GM19351 (cell line): ENCODE measurements around the gene SP3.

Source experiments
- ATAC-seq: cut with Tn5 transposase; IDR thresholded peaks from one replicate; pipeline ENCODE4 v1.9.1; 2021; ENCODE audit warnings: mild to moderate bottlenecking, moderate library complexity; ENCODE audit not compliant: unreplicated experiment

SP3 gene

DNA sequence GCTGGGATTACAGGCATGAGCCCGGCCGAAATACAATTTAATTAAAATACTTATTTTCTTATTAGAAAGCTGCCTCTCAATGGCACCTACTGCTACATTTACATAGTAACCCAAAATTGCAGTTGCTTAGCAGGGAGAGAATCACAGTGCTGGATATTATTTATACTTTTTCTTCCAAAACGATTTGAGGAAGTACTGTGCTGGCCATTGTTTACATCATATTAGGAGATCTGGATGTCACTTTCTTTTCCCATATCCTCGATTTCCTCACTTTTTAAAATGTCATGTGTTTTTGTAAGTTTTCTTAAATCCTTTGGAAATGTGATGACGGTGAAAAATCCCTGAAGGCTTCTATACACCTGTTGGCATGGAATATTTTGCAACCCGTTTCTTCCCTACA, 3.4 kb upstream of the SP3 start:
- no peak for ATAC-seq

DNA sequence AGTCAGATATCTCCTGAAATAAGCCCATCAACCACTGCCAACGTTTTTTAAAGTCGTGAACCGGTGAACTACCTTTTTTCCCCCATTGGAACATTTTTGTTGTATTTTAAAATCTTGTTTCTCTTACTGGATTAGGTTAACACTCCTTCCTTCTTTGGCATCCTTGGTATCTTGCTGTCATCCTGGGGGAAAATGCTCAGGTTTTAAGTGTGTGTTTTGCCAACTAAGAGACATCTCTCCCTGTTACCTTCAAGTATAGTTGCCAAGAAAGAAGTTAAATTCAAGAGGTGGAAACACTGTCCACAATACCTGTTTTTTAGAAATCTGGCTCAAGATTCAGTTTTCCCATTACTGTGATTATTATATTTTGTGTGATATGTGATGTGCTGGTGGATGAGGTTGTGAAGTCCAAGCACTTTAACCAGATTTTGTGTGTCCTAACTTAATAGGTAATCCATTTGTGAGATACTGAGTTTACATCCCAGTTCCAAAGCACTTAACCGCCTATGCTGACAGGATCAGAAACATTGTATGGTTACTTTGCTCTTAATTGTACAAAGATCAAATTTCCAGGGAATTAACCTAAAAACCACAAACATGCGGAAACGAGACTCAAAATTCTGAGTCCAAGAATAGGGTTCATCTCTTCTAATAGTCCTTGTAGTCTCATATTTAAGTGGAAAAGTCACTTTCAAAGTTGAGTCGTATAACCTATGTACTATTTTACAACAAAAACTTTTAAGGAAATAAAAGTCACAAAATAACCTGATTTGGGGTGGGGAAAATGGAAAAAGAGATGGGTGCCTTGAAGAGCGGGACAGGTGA, 1.3 kb upstream of the SP3 start:
- ATAC-seq: no peak

DNA sequence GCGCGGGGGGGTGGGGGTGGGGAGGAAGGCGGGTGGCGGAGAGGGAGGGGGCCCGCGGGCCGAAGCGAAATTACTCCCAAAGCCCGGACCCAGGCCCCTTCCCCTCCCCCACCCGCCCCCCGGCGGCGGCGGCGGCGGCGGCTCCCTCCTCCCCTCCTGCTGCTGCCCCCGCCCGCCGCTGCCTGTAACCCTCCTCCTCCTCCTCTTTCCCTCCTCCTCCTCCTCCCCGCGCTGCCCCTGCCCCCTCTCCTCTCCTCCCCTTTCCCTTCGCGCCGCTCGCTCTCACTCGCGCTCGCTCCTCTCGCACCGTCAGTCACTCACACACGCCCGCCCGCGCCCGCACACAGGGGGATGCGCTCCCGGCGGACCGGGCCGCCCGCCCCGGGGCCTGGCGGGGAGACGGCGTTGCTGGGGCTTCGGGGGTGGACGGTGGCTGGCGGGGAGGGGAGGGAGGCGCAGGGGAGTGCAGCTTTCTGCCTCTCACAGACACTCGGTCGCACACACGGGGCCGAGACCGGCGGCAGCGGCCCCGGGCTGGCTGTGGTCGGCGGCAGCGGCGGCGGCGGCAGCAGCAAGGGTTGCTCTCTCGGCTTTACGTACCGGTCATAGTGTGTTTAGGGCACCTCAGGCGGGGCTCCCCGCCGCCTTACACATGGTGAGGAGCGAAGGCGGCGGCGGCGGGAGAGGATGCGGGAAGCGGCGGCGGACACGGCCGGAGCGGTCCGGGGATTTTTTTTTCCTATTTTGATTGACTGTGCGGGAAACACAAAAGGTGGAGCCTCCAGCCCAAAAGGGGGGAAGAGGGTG, 405 bp downstream of the SP3 start:
- peak; percentile 23 for ATAC-seq

DNA sequence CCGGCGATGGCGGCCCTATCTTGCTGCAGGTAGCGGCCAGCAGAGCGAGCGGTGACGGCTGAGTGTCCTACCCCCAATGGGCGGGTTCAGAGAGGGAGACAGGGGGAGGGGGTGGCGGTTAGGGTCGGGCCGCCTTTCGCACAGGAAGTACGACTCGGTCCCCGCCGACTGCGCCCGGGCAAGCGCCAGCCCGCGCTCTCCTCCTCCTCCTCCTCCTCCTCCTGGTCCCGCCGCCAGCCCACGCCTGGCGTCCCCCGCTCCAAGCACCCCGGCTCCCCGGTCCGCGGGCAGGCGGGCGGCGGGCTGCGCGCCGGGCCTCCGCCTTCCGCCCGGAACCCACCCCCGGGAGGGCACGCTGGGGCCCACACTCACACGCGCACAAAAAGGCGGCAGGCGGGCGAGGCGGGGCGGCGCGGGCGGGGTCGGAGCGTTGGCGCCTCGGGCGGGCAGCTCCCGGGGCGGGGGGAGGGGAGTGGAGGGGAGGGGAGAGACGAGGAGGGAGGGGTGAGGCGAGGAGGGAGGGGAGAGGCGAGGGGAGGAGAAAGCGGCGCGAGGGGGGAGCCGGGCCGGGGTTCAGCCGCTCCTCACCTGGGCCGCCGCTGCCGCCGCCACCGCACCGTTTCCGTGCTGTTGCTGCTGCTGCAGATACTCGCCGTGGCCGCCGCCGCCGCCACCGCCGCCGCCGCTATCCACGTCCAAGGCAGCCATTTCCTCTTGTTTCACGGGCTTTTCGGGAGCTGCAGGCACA, 1.2 kb downstream of the SP3 start:
- peak; percentile 48 for ATAC-seq

DNA sequence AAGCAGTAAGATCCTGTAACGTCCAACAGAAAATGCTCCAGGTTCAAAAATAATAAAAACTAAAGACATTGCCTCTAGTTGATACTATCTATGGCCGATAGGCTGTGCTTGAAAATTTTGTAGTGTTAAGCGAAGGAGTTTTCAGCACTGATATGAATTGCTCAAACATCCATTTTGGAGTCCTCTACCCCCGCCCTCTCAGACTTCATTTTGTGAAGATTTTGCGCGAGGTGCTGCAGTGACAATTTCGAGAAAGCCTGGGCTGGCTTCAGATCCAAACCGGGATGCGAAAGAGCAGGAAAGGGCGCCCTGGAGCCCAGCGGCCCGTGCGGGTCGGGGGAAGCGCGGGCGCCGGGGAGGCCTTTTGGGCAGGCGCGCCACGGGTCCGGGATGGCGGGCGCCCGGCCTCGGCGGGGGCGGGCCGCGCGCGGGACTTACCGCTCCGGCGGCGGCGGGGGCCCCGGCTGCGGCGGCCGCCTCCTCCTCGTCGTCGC, 1.8 kb downstream of the SP3 start:
- peak; percentile 23 for ATAC-seq

DNA sequence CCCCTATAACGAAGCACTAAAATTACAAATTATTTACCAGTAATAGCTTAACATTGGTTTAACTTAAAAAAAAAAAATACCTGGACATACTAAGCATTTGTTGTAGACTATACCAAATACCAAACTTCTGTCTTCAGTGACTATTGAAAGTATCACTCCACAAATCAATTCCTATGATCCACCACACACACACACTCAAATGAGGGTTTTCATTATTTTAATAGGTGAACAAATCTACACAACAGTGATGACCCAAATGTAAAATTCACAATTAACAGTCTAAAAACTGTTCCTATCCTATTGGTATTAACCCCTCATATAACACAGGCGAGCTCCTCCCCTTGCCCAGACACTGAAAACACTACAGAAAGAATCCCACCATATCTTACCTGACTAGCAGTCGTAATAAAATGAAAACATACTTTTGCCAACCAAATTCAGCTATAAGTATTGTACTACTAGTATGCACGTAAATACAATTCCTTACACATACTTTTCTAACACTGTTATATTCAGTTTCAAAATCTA, 2.5 kb downstream of the SP3 start:
- no peak for ATAC-seq

DNA sequence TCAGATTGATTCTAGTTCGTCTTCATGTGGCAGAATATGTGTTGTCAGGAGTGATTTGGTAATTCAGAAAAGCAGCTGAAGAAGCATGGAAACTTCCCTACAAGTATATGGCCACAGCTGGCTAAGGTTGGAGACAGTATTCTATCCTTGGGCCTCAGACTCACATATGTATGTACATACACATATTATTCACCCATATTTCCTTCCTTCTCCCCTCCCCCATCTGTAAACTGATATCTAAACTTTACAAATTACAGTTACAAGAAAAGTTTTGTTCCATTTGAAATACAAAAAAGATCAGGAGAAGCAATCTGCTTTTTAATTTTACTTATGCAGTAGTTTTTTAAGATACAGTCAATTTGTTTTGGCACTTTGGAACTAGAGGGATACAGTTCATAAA, 3.1 kb downstream of the SP3 start:
- no peak for ATAC-seq

DNA sequence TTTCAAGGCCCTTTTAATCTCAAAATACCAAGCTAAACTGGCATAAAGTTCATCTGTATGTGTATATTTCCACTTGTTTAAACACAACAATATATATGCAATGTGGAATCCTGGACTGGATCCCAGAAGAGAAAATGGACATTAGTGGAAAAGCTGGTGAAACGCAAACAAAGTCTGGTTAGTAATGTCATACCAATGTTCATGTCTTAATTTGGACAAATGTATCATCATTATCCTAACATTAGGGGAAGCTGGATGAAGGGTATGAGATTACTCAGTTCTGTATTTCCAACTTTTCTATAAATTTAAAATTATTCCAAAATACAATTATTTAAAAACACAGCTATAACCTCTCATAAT, 3.8 kb downstream of the SP3 start:
- no peak for ATAC-seq

DNA sequence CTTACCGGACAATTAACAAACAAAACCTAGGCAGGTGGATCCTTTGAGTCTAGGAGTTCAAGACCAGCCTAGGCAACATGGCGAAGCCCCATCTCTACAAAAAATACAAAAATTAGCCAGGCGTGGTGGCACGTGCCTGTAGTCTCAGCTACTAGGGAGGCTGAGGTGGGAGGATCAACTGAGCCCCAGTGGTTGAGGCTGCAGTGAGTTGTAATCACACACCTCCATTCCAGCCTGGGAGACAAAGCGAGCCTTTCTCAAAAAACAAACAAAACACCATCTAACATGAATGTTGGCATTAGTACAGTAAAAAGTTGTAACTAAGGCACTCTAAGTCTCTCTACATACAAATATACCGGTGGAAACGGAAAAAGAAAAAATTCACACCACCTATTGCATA, 5.3 kb downstream of the SP3 start:
- ATAC-seq: no peak

DNA sequence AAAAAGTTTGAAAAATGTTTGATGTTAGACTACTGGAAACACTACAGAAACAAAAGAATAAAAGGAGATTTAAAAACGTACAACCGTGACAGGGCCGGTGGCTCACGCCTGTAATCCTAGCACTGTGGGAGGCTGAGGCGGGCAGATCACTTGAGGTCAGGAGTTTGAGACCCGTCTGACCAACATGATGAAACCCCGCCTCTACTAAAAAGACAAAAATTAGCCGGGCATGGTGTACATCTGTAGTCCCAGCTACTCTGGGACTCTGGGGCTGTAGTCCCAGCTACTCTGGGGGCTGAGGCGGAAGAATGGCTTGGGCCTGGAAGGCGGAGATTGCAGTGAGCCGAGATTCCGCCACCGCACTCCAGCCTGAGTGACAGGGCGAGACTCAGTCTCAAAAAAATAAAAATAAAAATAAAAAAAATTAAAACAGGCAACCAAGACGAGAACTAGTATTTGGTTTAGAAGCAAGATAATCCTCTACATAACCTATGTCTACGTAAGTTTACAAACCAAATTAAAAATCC, 5.8 kb downstream of the SP3 start:
- ATAC-seq: no peak

DNA sequence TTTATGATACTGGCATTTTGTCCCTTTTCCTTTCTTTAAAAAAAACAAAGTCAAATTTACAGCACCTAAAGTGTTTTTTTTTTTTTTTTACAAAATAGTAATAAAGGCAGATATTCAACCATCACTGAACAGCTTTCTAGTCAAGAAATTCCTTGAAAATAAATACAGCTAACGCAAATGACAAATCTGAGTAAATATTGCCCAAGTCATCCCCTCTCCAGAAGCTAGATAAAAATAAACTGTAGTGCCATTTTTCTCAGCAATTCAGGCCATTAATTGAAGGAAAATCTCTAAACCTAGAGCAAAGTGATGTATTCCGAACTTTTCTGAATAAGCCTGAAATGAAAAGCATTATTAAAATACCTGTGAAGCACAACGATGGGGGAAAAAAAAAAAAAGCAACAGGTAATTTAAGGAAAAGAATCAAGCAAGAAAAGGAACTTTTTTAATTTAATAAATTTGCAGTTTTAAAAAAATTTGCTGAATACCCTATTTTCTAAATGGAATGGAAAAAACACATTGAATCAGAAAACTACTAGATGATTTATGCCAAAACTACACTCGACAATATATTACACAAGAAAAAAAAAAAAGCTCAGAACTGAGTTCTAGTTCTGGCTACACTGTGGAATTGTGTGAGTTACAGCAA, 6.9 kb downstream of the SP3 start:
- ATAC-seq: no peak

DNA sequence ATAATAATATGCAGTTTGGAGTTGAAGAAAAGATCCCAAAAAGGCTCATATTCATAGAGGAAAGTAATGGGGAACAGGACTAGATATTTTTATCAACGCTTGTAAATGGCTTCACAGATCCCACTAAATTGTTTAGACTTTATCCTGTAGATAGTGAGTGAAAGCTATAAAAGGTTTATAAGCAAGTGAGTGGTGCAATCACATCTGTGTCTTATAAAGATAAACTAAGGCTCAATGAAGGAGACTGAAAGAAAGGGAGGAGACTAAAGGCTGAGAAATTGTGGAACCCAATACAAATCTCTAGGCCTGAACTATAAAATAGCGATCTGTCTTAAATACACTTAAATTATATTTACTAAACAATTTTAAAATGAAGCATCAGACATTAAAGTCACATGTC, 7.7 kb downstream of the SP3 start:
- no peak for ATAC-seq

DNA sequence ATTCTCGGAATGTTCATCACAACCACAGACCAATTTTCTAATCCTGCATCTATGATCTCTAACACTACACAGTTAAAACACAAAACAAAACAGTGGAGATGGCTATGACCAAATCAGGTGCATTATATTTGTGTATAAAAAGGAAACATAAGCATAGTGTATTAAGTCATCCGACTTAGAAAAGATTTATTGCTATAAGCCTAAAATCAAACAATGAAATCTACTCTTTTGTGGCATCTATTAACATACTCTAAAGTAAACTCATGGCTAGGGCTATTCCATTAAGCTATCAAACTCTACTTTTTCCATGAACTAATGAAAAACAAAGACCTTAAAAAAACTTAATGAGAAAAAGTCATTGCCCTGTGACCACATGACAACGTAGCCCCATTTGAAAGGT, 8.7 kb downstream of the SP3 start:
- no peak for ATAC-seq

DNA sequence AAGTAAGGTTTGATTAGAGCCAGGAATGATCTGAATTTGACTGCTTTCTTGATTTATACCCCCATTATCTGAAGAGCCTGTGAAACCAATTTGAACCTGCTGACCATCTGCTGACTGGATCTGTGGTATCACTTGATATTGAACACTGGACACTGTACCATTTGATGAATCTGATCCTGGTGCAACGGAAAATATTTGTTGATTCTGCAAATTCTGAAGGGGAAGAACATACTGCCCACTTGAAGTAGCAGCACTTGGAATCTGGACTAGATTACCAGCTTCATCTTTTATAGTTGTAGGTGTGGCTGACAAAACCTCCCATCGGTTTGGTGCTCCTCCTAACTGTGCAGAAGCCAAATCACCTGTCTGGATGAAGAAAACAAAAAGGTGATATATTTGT, 9.3 kb downstream of the SP3 start:
- ATAC-seq: no peak

DNA sequence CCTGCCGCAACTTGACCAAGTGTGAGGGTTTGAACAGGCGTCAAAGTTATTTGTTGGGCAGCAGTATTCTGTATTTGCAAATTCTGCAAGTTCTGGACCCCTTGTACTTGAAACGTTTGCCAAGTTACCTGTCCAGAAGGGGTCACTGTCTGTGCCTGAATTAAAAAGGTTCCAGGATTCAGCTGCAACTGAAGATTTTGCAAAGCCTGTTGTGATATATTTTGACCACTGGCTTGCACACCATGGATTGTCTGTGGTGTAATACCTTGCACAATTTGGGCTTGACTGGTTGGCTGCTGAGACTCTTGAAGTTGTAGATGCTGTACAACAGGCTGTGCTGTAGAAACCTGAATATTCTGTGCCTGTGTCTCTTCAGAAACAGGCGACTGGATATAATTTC, 10.2 kb downstream of the SP3 start:
- no peak for ATAC-seq

DNA sequence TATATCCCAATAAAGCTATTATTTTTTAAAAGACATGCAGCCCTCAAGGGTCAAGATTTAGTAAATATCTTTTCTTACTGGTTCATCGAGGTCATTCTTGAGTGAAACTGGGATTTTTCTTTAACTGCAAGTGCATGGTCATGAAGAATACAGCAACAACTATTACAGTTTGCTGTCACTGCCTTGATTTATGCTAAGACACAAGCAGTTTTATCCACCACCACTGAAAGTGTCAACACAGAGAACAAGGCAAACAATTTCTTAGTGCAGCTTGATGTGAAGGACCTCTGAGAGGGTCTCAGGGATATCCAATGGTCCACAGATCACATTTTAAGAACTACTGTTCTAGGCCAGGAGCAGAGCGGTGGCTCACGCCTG, 12.1 kb downstream of the SP3 start:
- no peak for ATAC-seq

DNA sequence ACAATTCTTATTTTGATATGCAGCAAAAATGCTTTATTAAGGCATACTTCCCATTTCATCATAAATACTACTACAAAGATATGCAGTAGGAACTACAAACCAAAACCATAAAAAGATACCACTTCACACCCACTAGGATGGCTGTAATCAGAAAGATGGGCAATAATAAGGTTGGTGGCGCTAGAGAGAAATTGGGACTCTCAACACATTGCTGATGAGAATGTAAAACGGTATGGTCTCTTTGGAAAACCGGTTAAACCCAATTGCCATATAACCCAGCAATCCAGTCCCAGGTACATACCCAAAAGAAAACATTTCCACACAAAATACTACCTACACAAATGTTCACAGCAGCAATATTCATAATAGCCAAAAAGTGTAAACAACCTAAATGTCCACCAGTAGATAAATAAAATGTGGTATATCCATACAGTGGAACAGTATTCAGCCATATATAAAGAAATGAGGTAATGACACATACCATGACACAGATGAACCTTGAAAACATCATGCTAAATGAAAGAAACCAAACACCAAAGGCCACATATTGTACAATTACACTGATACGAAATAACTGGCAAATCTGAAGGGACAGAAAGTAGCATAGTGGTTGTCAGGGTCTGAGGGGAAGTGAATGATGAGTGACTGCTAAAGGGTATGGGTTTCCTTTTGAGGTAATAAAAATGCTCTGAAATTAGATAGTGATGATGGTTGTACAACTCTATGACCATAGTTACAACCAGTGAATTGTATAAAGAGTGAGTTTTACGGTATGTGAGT, 12.7 kb downstream of the SP3 start:
- no peak for ATAC-seq

DNA sequence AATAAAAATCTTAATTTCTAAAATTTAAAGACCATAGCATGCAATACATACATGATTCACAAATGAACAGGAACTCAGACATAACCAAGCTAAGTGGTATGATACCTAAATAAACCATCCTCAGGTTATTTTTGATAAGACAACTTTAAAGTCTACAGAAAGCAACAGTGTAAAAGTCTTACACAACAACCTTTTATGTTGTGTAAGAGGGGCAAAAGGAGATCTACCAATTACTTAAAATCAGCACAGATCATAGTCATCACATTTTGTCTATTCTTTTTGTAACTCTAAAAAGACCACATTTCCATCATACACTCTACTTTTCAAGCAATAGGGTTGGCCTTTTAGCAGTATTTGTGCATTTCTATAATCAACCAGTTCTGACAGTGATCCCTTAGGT, 16.3 kb downstream of the SP3 start:
- ATAC-seq: no peak

DNA sequence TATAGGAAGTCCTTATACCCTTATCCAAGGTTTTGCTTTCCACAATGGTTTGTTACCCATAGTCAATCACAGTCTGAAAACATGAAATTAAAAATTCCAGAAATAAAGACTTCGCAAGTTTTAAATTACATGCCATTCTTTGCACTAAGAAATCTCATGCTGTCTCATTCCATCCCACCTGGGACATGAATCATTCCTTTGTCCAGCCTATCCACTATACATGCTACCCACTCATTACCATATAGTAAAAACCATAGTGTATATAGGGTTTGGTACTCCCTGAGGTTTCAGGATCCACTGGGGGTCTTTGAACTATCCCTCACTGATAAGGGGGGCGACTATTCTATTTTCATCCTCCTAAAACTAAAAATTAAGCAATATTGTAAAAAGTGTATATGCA, 17.0 kb downstream of the SP3 start:
- no peak for ATAC-seq

DNA sequence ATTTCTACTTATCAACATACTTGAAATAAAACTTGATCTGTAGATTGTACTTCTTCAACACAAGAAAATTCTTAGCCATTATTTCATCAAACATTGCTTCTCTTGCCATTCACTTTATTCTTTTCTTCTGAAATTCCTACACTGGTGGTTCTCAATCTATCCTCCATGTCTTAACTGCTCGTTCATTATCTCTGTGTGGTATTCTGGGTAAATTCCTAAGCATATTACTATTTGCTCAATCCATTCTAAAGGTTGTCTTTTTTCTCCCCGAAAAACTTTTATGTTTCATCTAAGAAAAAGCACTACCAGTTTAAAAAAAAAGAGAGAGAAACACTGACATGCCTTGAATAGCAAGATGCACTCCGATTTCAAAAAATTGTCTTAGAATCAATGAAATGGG, 18.0 kb downstream of the SP3 start:
- no peak for ATAC-seq
